Measurements from ENCODE around the gene SLC36A3. TPM values are rescaled to one million over a fixed set of nuclear protein-coding genes. Genes with fewer than 3 reads are reported as not detected.
A peak's percentile ranks its signal among the peaks of the same experiment; 100 is the strongest.

The SLC36A3 gene
- total RNA-seq, 1 donor from 2014 or later = not detected

DNA sequence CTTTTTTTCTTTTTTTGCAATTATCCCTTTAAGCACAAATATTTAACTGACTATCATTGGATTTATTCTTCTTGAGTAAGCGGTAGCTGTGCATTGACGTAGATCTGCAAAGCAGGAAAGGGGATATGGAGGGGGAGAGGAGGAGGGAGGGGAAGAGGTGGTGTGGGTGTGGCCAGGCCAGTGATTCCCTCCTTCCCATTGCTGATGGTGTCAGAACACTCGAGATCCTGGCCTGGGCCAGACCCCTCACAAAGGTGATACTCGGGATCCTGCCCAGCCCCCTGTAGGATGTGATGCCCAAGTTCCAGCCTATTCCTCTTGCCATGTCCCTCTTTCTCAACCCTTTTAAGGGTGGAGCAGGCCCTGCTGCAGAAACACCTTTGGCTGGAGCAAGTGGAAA, 9.9 kb downstream of the SLC36A3 start:
- no peak for DNase-seq (ENCODE audit: low read depth, low spot score)
- H3K9me3 Mint-ChIP-seq = peaks cover 4% of the 10 kb centered on the region
- H3K27me3 Mint-ChIP-seq (ENCODE audit: low read depth) = peaks cover 4% of the 10 kb centered on the region
- H3K4me3 Mint-ChIP-seq = no peak overlapping the region
- peaks cover 3% of the 10 kb centered on the region for H3K4me1 Mint-ChIP-seq
- no peak overlapping the region for H3K27ac Mint-ChIP-seq (ENCODE audit: unreplicated experiment)
- TF ChIP-seq, protein P1, sequence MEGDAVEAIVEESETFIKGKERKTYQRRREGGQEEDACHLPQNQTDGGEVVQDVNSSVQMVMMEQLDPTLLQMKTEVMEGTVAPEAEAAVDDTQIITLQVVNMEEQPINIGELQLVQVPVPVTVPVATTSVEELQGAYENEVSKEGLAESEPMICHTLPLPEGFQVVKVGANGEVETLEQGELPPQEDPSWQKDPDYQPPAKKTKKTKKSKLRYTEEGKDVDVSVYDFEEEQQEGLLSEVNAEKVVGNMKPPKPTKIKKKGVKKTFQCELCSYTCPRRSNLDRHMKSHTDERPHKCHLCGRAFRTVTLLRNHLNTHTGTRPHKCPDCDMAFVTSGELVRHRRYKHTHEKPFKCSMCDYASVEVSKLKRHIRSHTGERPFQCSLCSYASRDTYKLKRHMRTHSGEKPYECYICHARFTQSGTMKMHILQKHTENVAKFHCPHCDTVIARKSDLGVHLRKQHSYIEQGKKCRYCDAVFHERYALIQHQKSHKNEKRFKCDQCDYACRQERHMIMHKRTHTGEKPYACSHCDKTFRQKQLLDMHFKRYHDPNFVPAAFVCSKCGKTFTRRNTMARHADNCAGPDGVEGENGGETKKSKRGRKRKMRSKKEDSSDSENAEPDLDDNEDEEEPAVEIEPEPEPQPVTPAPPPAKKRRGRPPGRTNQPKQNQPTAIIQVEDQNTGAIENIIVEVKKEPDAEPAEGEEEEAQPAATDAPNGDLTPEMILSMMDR (conservative IDR thresholded peaks at IDR 0.05) = no peak
- no peaks in the 10 kb centered on the region for H3K36me3 Mint-ChIP-seq (ENCODE audit: low read depth)

DNA sequence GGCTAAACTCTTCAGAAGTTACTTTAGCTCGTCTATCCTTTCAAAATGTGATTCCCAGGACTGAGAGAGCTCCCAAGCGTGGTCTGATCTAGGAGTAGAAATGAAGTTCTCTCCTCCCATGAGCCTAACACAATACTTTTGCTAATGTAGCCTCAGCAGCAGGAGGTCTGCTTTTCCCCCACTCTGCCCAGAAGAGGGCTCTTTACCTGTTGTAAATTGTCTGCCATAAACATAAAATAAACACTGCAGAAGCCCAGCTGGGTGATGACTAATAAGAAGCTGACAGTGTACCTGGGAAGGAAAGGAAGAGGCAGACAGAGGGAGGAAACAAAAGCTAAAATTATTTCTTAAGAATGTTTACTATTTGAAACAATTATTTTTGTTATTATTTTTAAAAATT, 15.4 kb downstream of the SLC36A3 start:
- TF ChIP-seq, protein P1 (conservative IDR thresholded peaks at IDR 0.05) = no peak
- Mint-ChIP-seq H3K4me3 (no peak overlapping the region), H3K27ac (ENCODE audit: unreplicated experiment) (no peak overlapping the region), H3K4me1 (no peaks in the 10 kb centered on the region), H3K36me3 (ENCODE audit: low read depth) (no peaks in the 10 kb centered on the region), H3K27me3 (ENCODE audit: low read depth) (peaks cover 4% of the 10 kb centered on the region), H3K9me3 (peaks cover 4% of the 10 kb centered on the region)
- DNase-seq (ENCODE audit: low read depth, low spot score) = no peak

DNA sequence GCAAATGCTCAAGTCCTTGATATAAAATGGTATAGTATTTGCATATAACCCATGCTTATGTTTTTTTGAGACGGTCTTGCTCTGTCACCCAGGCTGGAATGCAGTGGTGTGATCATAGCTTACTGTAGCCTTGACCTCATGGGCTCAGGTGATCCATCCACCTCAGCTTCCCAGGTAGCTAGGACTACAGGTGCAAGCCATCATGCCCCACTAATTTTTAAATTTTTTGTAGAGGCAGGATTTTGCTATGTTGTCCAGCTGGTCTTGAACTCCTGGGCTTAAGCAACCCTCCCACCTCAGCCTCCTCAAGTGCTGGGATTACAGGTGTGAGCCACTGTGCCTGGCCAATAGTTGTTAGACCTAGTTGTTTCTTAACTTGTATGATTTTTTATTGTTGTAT, 17.3 kb downstream of the SLC36A3 start:
- Mint-ChIP-seq H3K4me3 (no peak overlapping the region), H3K9me3 (peaks cover 1% of the 10 kb centered on the region), H3K36me3 (ENCODE audit: low read depth) (no peaks in the 10 kb centered on the region), H3K4me1 (no peaks in the 10 kb centered on the region), H3K27me3 (ENCODE audit: low read depth) (peaks cover 4% of the 10 kb centered on the region), H3K27ac (ENCODE audit: unreplicated experiment) (no peak overlapping the region)
- no peak for DNase-seq (ENCODE audit: low read depth, low spot score)
- TF ChIP-seq, protein P1 (conservative IDR thresholded peaks at IDR 0.05) = no peak

DNA sequence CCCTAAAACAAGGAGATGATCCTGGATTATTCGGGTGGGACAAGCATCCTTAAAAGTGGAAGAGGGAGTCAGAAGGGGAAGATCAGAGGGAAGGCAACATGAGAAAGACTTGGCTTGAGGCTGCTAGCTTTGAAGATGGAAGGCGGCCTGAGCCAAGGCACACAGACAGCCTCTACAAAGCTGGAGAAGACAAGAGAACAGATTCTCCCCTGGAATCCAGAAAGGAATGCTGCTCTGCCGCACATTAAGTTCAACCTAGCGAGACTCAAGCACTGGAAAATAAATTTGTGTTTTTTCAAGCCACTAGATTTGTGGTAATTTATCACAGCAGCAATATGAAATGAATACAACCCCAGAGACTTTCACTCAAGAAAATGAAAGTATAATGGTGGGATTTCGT, 17.9 kb downstream of the SLC36A3 start:
- no peaks in the 10 kb centered on the region for H3K4me1 Mint-ChIP-seq
- H3K27ac Mint-ChIP-seq (ENCODE audit: unreplicated experiment) = no peak overlapping the region
- H3K27me3 Mint-ChIP-seq (ENCODE audit: low read depth) = peaks cover 4% of the 10 kb centered on the region
- TF ChIP-seq, protein P1 (conservative IDR thresholded peaks at IDR 0.05) = no peak
- H3K9me3 Mint-ChIP-seq = no peaks in the 10 kb centered on the region
- H3K4me3 Mint-ChIP-seq = no peak overlapping the region
- no peaks in the 10 kb centered on the region for H3K36me3 Mint-ChIP-seq (ENCODE audit: low read depth)
- DNase-seq (ENCODE audit: low read depth, low spot score) = no peak

DNA sequence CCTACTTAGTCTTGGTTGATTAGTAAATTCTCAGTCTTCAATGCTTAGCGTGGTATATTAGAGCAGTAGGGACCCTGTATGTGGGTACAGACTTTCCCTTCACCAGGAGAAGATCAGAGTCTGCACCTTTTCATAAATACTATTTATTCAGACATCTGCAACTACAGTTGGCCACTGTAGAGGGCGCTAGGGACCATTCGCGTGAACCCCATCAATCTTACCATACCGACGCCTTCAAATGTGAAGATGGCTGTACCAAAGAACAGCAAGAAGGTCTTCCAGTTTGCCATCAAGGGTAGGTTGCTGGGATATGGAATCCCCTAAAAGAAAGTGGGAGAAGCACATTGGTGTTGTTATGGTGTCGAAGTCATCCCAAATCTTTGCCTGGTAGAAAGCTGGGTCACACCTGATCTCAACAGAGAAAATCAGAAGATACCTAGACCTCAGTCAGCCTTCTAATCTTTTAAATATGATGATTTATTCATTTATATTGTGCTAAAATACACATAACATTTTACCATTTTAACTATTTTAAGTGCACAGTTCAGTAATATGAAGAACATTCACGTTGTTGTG, 19.1 kb downstream of the SLC36A3 start:
- TF ChIP-seq, protein P1 (conservative IDR thresholded peaks at IDR 0.05) = peak; percentile 27
- Mint-ChIP-seq H3K36me3 (ENCODE audit: low read depth) (no peaks in the 10 kb centered on the region), H3K4me3 (no peak overlapping the region), H3K4me1 (no peaks in the 10 kb centered on the region), H3K27me3 (ENCODE audit: low read depth) (peaks cover 4% of the 10 kb centered on the region), H3K9me3 (no peaks in the 10 kb centered on the region), H3K27ac (ENCODE audit: unreplicated experiment) (no peak overlapping the region)
- no peak for DNase-seq (ENCODE audit: low read depth, low spot score)
